Tracheal epithelial cell (primary cell): ENCODE measurements around the gene UFSP1. TPM values are rescaled to one million over a fixed set of nuclear protein-coding genes. Genes with fewer than 3 reads are reported as not detected.

Experiments
- total RNA-seq: library from RNA; depleted of rRNA; stranded (reverse); fragments of >200 nt; gene quantifications from 2 replicates; pipeline ENCODE4 v1.2.1, GENCODE V29; 2014

UFSP1 gene
- 8.3 and 14.7 TPM in 2 replicates for total RNA-seq

DNA sequence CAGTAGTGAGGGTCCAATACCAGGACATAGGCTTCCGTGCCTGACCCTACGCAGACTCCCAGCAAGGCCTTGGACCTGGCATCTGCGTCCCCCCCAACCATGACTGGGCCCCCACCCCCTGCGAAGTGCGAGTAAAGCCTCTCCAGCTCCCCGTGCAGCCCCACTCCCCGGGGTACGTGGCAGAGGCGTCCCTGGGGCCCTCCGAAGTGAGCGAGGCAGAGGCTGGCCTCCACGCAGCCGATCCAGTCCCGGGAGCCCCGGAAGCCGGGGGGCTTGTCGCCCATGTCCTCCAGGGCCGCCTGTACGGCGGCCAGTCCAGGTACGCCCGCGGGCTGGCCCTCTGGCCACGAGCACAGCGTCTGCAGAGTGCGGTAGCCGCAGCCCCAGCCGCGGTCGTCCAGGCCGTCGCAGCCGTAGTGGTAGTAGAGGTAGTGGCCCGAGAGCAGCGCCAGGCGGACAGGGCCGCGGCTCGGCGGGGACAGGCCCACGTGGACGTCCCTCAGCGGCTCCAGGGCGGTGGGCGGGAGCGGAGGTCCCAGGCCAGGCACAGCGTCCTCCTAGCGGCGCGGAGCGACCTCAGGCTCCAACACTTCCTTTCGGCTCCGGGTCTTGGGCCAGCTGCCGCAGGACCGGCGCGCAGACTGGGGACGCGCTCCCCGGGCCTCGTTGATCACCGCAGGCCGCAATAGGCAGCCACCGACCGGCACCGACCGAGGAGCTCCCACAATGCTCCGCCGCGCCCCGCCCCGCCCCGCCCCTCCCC is at the start of gene UFSP1:
TSS of gene UFSP1 (minus strand) at position 728 of the 763 bp plus-strand sequence. CDS start at position 284, 444 bp downstream.

DNA sequence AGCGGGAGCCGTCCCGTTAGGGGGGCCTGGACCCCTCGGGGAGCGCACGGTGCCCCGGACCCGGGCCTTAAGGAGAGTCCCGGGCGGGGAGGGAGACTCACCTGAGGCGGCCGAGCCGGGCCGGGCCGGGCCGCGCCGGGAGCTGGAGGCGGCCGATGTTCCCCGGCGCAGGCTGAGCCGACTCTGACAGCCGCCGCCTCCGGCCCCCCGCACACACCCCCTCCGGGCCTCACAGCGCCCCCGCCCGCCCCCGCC is 6.1 kb upstream of the UFSP1 start, which contains the start of gene ACHE:
TSS of gene ACHE (minus strand) at position 188 of the 255 bp plus-strand sequence. CDS start 1,656 bp downstream, outside the sequence.

DNA sequence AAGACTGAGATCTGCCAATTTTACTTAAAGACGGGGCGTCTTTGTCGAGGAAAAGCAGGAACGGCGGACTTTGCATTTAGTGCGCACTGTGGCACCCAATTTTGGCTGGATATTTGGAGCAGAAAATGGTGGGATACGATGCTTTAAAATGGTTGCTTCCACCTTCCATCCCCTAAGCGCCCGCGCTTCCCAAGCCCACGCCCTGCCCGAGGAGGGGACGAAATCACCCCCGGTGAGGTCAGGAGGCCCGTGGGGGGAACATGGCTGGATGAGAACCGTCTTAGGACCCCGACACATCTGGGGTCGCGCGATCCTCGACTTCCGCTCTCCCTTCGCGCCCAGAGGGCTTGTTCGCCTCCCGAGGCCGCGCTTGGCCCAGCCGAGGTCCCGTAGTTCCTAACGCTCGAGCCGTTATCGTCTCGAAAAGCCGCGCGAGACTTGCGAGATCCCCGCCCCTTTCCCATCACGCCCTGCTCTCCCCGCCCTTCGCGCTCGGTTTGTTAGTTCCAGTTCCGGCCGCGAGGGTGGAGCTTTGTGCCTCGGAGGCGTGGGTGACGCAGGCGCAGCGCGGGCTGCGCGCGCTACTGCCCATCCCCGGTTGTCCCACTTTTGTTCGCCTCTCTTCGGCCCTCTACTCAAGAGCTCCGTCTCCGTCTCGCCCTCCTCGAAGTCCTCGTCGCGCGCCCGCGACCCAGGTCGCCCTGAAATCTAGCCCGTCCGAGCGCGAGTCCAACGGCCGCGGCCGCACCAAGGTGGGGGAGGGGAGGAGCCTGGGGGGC is 14.7 kb downstream of the UFSP1 start, which contains the start of gene SRRT:
TSS of gene SRRT (plus strand) at position 527 of the 779 bp plus-strand sequence. CDS start 488 bp downstream, outside the sequence.

DNA sequence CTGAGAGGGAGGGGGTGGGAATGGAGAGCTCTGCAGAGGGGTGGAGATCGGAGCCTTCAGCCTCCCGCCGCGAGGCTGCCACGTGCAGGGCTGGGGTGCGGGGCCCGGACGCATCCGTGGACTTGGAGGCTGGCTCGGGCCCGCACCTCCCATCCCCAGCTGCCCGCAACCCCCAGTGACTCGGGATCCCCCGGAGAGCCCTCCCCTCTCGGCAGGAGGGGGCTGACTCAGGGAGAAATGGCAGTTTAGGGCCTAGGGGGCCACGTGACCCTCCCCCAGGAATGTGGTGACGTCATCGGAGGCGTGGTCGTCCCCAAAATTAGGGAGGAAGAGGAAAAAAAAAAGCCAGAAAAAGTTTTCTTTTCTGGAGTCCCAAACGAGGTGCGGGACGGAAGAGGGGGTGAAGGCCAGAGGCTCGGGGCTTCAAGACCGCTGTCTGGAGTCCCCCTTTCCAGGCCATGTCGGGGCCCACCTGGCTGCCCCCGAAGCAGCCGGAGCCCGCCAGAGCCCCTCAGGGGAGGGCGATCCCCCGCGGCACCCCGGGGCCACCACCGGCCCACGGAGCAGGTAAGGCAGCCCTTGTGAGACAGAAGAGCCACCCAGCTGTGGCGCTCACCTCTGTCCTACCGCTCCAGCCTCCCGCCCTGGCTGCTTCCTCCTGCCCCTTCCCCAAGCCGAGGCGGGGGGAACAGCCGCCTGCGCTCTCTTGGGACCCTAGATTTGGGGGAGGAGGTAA is 22.3 kb downstream of the UFSP1 start, which contains the start of gene TRIP6:
TSS of gene TRIP6 (plus strand) at position 348 of the 736 bp plus-strand sequence. CDS start at position 459, 111 bp downstream.

DNA sequence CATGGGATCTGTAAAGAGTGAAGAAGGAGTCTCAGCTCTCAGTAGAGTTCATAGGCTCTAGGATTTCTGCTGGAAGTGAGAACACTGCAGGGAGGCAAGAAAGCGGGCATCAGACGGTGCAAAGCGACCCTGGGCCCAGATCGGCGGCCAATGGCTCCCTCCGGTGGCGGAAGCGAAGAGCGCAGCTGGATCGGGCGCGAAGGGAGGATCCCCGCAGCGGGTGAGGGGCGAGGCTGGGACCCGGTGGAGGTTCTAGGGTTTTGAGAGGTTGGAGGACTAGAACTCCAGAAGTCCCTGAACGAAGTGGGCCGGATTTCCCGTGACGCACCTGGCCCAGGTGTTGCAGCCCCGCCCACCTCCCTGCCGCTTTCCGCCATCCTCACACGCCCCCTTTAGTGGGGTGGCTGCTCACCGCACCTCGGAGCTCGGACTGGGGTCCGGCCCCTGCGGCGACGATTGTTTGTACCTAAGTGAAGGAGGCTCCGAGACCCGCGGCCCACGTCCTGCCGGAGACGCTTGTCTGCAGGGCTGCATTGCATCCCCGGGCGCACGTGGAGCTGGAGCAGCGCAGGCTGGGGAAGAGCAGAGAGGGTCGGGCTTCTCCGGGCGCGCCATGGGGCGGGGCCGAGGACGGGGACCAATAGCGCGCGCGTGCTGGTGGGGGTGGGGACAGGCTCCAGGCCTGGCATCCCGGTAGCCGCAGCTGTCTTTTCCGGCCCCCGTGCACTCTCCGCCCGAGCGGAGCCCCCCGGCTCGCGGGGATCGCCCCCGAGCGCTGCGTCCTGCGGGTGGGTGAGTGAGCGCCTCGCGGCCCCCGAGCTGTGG is 37.3 kb downstream of the UFSP1 start, which contains the start of gene SLC12A9:
TSS of gene SLC12A9 (plus strand) at position 666 of the 825 bp plus-strand sequence. CDS start 1,485 bp downstream, outside the sequence.

Other genes with a start within 250 kb of the UFSP1 start
- gene TFR2, start 248.2 kb downstream of the UFSP1 start, total RNA-seq: 0.72 and 1.3 TPM in 2 replicates
- gene ACTL6B, start 233.3 kb downstream of the UFSP1 start, total RNA-seq: not detected in 2 replicates
- 99.3 and 110 TPM in 2 replicates for gene GNB2, start 216.0 kb downstream of the UFSP1 start, total RNA-seq
- gene GIGYF1, start 195.5 kb downstream of the UFSP1 start, total RNA-seq: 12.3 and 15.1 TPM in 2 replicates
- 40.7 and 63.1 TPM in 2 replicates for gene POP7, start 183.6 kb downstream of the UFSP1 start, total RNA-seq
- gene EPO, start 169.2 kb downstream of the UFSP1 start, total RNA-seq: not detected in 2 replicates
- not detected in 2 replicates for gene ZAN, start 156.1 kb downstream of the UFSP1 start, total RNA-seq
- gene EPHB4, start 62.2 kb downstream of the UFSP1 start, total RNA-seq: 129 and 175 TPM in 2 replicates
- gene SLC12A9, start 37.0 kb downstream of the UFSP1 start, total RNA-seq: 17.9 and 18.3 TPM in 2 replicates
- gene TRIP6, start 22.3 kb downstream of the UFSP1 start, total RNA-seq: 69.6 and 75.5 TPM in 2 replicates
- 22.0 and 30.8 TPM in 2 replicates for gene SRRT, start 14.6 kb downstream of the UFSP1 start, total RNA-seq
- gene ACHE, start 6.2 kb upstream of the UFSP1 start, total RNA-seq: 0.24 TPM in 1 of 2 replicates, not detected in the other
- not detected in 2 replicates for gene MUC3A, start 59.8 kb upstream of the UFSP1 start, total RNA-seq
- gene MUC12, start 79.8 kb upstream of the UFSP1 start, total RNA-seq: not detected in 2 replicates
- gene MUC17, start 130.4 kb upstream of the UFSP1 start, total RNA-seq: not detected in 2 replicates
- gene TRIM56, start 195.8 kb upstream of the UFSP1 start, total RNA-seq: 8.2 and 9.6 TPM in 2 replicates
- 126 and 446 TPM in 2 replicates for gene SERPINE1, start 237.4 kb upstream of the UFSP1 start, total RNA-seq